ENCODE data around the gene PRSS56.

PRSS56 gene

DNA sequence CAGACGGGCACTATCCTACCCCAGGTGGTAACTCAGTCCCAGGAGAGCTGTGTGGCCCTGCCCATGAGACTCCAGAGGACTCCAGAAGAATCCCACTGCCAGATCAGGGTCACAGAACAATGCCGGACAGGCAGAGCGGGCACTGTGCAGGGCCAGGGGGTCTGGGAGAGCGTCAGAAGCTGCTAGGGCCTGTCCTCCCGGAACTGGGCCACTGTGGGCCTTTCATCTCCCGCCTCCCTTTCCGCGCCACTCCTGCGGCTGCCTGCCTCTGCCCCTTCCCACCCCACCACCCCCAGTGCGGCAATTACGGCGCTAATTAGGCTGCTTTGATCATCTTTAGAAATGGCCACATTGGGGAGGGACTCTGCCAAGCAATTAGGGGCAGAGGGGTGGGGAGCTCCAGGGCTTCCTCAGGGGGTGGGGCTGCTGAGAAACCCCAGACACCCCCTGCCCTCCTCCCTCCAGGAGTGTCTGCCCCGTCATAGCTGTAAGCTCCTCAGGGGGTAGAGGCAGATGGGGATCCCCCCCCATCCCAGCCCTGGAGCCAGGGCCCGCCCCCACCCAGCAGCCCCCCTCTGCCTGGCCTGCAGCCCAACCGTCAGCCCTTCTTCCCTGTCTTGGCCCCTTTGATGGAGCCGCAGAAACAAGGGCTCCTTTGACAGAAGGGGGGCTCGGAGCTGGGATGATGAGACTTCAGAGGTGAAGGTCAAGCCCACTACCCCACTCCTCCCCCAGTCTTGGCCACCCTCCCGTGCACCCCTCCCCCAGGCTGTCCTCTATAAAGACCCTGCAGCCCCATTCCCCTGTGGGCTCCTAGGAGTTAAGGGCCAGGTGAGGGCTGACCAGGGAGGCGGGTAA is at the start of gene PRSS56:
Gene PRSS56, plus strand, starts transcription at position 808 of the 858 bp plus-strand sequence. CDS start 211 bp downstream, outside the sequence.
- TF ChIP-seq, protein P1, sequence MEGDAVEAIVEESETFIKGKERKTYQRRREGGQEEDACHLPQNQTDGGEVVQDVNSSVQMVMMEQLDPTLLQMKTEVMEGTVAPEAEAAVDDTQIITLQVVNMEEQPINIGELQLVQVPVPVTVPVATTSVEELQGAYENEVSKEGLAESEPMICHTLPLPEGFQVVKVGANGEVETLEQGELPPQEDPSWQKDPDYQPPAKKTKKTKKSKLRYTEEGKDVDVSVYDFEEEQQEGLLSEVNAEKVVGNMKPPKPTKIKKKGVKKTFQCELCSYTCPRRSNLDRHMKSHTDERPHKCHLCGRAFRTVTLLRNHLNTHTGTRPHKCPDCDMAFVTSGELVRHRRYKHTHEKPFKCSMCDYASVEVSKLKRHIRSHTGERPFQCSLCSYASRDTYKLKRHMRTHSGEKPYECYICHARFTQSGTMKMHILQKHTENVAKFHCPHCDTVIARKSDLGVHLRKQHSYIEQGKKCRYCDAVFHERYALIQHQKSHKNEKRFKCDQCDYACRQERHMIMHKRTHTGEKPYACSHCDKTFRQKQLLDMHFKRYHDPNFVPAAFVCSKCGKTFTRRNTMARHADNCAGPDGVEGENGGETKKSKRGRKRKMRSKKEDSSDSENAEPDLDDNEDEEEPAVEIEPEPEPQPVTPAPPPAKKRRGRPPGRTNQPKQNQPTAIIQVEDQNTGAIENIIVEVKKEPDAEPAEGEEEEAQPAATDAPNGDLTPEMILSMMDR (IDR thresholded peaks at IDR 0.05; ENCODE audit: low read depth, low read length, missing control alignments): no peak
- no peak for DNase-seq (ENCODE audit: low read depth)
- H3K4me3 ChIP-seq (ENCODE audit: low read depth, low read length): no peak within 1 kb of the TSS

DNA sequence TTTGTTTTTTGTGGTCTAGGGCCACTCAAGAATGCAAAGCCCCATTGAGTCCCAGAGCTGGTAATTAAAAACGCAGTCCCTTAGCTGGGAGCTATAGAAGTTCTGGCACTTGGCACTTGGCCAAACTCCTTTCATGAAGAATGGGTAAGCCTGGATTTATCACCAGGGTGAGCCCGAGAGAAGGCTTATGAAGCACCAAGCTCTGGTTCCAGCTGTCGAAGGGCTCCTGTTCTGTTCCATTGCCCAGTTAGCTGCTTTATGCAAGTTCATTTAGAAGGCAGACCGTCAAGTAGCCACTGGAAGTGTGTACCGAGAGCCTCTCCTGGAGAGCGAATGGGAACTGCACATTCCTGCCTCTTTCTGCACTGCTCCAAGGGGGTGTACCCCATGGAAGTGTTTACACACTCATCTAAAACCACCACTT is 46.7 kb upstream of the PRSS56 start:
- no peak for DNase-seq (ENCODE audit: low read depth)
- TF ChIP-seq, protein P1 (IDR thresholded peaks at IDR 0.05; ENCODE audit: low read depth, low read length, missing control alignments): no peak
- H3K4me3 ChIP-seq (ENCODE audit: low read depth, low read length): no peak overlapping the region

DNA sequence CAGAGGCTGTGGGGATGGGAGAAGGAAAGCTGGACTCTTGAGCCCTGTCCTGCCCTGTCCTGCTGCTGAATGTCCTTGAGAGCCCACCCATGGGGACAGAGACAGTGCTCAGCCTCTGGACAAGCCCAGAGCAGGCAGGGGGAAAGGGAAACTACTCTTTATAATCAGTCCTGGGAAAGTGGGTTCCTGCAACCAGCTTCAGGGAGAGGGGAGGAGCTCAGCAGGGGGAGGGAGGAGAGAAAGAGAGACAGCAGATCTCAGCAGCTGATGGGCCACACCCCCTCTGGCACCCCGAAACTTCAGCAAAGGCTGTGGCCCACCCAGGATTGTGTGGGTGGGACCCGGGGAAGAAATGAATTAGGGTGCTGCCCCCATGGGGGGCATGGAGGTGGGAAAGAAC is 44.1 kb upstream of the PRSS56 start:
- no peak for DNase-seq (ENCODE audit: low read depth)
- H3K4me3 ChIP-seq (ENCODE audit: low read depth, low read length): no peak overlapping the region
- TF ChIP-seq, protein P1 (IDR thresholded peaks at IDR 0.05; ENCODE audit: low read depth, low read length, missing control alignments): no peak

DNA sequence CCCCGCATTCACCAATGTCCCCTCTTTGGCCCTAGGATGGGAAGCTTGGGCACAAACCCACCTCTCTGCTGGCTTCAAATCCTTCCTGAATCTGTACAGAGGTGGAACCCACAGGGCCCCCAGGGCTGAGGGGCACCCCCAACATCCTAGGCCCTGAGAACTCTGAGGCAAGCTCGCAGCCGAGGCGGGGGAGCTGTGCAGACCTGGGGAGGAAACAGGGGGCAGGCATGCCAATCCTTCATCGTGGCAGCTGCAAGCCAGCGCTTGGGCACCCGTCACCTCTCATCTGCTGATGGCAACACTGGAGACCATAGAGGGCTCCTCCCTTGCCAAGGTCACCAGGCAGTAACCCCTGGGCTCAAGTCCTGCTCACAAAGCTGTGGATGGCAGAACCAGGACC is 43.4 kb upstream of the PRSS56 start:
- TF ChIP-seq, protein P1 (IDR thresholded peaks at IDR 0.05; ENCODE audit: low read depth, low read length, missing control alignments): no peak

DNA sequence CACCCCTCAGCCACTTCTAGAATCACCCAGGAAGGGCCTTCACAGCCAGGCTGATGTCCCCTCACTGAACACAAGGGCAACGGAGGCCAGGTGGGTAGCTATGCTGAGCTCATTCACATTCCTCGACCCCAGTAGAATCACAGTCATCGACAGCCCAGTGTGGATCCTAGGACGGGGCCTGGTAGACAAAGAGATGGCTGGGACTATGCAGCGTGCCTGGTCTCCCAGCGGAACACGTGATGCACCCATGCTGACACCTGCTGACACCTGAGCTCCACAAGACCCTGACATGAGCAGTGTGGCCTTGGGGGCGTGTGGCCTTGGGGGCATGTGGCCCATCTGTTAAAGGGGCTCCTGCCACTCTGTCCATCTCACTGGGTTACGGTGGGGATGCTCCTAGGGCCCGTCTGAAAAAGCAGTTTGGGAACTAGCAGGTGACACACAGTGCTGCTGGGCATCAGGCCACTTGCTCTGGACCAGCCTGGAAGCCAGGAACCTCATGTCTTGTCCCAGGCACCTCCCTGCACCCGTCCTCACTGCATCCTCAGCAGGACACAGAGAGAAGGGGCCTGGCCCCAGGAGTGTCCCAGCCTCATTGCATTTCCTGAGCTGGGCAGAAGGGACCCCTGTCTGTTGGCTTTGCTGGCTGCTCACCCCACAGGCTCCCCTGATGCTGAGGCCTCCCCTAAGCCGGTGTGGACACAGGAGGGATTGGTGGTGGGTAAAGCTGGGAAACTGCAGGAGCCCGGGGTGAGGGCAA is 42.3 kb upstream of the PRSS56 start:
- DNase-seq (ENCODE audit: low read depth): no peak
- H3K4me3 ChIP-seq (ENCODE audit: low read depth, low read length): no peak overlapping the region
- TF ChIP-seq, protein P1 (IDR thresholded peaks at IDR 0.05; ENCODE audit: low read depth, low read length, missing control alignments): no peak

More for the DNA sequence above, 43.4 kb upstream of the PRSS56 start:
- no peak for DNase-seq (ENCODE audit: low read depth)
- H3K4me3 ChIP-seq (ENCODE audit: low read depth, low read length): no peak overlapping the region

DNA sequence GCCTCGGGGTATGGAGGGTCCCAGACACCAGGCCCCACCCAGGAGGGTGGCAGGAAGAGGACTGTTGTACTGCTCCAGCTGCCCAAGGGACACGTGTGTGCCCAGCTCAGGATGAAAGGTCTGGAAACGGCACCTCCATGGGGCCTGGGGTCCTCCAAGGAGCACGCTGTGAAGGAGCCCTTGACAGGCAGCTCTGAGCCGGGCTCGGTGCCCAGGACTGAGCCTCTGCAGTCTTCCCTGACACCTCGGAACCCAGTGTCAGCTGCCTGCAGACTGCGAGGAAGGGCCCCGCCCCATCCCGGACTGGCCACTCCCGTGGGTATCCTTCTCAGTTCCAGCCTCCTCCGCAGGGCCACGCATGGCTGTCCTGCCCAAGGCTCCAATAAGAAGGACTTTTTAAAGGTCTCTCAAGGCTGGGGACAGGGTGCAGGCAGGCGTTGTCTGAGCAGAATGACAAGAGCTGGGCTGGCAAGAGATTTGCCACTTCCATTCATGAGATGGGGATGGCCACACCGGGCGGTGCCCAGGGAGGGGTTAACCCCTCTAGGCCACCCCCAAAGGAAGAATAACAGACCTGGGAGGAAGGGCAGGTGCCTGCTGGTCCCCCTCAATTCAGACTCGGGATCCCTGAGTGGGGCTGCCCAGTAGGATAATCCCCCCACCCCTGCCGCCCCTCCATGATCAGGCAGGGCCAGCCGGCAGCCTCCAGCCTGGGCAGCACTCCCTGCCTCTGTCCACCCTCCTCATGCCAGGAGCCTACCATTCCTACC is 41.4 kb upstream of the PRSS56 start:
- no peak overlapping the region for H3K4me3 ChIP-seq (ENCODE audit: low read depth, low read length)
- no peak for DNase-seq (ENCODE audit: low read depth)
- TF ChIP-seq, protein P1 (IDR thresholded peaks at IDR 0.05; ENCODE audit: low read depth, low read length, missing control alignments): no peak

All from GM12864 (cell line).